T-helper 9 cell (primary cell): ENCODE results near the gene SLC25A43.

ENCODE experiments used
- DNase-seq: peaks from one replicate; pipeline ENCODE4 v3.0.0-alpha.2; 2020

SLC25A43 gene

DNA sequence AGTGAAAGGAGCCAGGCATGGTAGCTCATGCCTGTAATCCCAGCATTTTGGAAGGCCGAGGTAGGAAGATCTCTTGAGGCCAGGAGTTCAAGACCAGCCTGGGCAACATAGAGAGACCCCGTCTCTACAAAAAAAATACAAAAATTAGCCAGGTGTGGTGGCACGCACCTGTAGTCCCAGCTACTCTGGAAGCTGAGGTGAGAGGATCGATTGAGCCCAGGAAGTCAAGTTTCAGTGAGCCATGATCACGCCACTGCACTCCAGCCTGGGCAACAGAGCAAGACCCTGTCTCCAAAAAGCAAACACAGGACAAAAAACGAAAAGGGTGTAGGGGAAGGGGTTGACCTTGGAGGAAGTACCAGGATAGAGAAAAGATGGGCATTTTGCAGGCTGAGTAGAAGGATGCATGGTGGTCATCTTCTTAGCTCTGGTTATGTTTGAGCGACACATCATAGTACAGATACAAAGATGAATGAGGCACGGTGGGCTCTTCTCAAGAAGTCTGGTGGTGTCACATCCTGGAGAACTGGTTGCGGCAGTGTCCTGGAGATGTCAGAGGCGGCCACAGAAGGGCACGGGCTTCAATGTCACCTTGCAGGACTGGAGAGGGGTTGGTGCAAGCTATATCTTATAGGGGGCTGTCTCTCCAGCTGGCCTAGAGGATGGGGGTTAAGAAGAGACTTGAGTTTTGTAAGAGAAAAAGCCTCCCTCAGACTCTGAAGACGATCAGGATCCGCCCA is 101.1 kb downstream of the SLC25A43 start:
- DNase-seq = no peak

DNA sequence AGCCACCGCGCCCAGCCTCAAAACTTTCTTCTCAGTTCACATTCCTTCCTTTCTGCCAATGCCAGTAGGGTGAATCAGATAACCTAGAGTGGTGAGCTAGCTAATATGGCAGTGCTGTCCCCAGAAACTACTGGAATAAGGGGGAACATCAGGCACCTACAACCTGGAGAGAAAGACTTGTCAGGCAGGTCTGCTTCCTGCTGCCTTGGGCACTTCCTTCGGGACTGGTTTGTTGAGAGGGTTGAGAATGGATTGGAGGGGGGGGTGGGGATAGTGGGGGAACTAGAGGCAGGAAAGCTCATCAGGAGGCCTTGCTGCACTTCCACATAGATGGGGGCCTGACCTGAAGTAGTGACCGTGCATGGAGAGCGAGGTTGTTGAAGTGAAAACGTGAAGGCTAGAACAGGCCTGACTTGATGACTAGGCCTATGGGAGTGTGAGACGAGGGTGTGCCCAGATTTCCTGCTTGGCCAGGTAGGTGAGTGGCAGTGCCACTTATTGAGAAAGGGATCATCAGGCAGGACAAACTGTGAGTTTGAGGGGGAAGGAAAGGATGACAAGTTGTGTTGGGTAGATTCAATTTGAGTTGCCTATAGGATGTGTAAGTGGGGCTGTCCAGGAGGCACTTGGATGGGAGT is 102.5 kb downstream of the SLC25A43 start:
- no peak for DNase-seq

DNA sequence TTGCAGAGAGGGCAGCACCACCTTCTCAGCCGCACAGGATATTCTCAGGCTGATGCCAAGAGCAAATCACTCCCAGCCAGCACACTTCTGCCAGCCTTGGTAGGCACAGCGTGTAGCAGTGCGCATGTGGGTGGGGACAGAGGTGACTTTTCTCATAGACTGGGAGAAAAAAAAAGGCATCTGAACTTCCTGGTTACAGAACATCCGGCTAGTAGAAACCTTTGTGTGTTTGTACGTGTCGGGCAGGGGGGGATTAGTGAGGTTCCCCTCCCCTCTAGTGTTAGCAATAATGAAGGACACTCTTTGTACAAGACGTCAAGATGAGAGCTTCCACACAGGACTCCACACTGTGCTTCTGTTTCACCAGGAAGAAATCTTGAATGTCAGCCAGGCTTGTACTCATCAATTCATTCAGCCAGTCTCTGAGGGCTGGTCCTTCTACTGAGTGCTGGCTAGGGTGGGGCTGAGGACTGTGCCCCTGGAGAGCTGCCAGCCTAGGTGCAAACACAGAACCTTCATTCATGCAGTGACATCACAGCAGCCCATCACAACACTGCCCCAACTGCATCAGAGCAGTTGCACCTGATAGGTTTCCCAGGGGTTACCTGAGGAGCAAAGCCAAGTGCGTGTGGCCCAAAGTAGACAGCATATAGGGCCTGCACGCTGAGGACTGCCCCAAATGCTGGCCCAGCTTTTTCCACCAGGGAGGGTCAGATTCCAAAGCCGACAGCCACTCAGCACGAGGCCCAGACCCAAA is 103.8 kb downstream of the SLC25A43 start:
- DNase-seq = no peak

DNA sequence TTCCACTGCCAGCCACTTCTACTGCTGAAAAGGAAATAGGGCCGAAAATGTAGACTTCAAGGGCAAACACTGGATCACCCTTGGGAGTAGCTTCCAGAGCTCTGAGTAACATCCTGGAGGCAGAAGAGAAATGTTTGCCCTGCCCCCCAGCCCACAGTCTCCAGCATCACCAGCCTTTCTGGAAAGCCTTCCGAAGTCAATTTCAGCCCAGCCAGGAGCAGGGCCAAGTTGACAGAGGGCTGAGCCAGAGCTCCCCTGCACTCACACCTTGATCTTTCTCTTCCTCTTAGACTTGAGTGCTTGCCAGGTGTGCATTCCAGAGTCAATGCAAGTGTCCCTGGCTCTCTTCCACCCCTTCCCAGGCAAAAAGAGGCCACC is 104.3 kb downstream of the SLC25A43 start:
- DNase-seq = no peak
